ENCODE data around the gene NTSR2. TPM values are rescaled to one million over a fixed set of nuclear protein-coding genes. Genes with fewer than 3 reads are reported as not detected.

Gene NTSR2
- polyA plus RNA-seq, 1 experiment: not detected

- no peak for TF ChIP-seq CTCF (IDR thresholded peaks at IDR 0.05; ENCODE audit: insufficient read depth, low read depth, low read length)
- POLR2A ChIA-PET: no interaction called here
- Histone ChIP-seq H3K27me3 (ENCODE audit: control insufficient read depth, insufficient read depth, low read length) (no peaks in the 10 kb centered on the region), H3K36me3 (ENCODE audit: control insufficient read depth, insufficient read depth, low read length) (no peaks in the 10 kb centered on the region), H3K4me3 (ENCODE audit: low read depth, low read length) (no peak overlapping the region)
- CTCF ChIA-PET: interaction anchor here (1.5 kb wide), 1 partner anchor 18 kb away, joined by 5 read pairs; no protein-coding TSS in a partner anchor
- no peak for DNase-seq (ENCODE audit: low read depth)
These were observed 35.7 kb upstream of the NTSR2 start for GRCh38 chr2:11705711-11706110.

- no peak for TF ChIP-seq CTCF (IDR thresholded peaks at IDR 0.05; ENCODE audit: insufficient read depth, low read depth, low read length)
- no peaks in the 10 kb centered on the region for H3K36me3 ChIP-seq (ENCODE audit: control insufficient read depth, insufficient read depth, low read length)
- no peak overlapping the region for H3K4me3 ChIP-seq (ENCODE audit: low read depth, low read length)
- no peak for DNase-seq (ENCODE audit: low read depth)
- POLR2A ChIA-PET: no interaction called here
- CTCF ChIA-PET: interaction anchor here (1.0 to 2.6 kb wide), 2 partner anchors 17 to 80 kb away, joined by 3 to 6 read pairs; no protein-coding TSS in a partner anchor
- H3K27me3 ChIP-seq (ENCODE audit: control insufficient read depth, insufficient read depth, low read length): no peaks in the 10 kb centered on the region
These were observed 35.1 kb upstream of the NTSR2 start for GRCh38 chr2:11705063-11705462.

- TF ChIP-seq CTCF (IDR thresholded peaks at IDR 0.05; ENCODE audit: insufficient read depth, low read depth, low read length): no peak
- no peak for DNase-seq (ENCODE audit: low read depth)
- Histone ChIP-seq H3K27me3 (ENCODE audit: control insufficient read depth, insufficient read depth, low read length) (no peaks in the 10 kb centered on the region), H3K4me3 (ENCODE audit: low read depth, low read length) (no peak overlapping the region), H3K36me3 (ENCODE audit: control insufficient read depth, insufficient read depth, low read length) (no peaks in the 10 kb centered on the region)
- ChIA-PET CTCF (interaction anchor here (1.2 to 2.6 kb wide), 4 partner anchors 8 to 35 kb away, joined by 3 to 9 read pairs (median 4); no protein-coding TSS in a partner anchor), POLR2A (no interaction called here)
These were observed 33.7 kb upstream of the NTSR2 start for GRCh38 chr2:11703700-11704099.

GRCh38 chr2:11702946-11703345, 33.0 kb upstream of the NTSR2 start:
- no peak for TF ChIP-seq CTCF (IDR thresholded peaks at IDR 0.05; ENCODE audit: insufficient read depth, low read depth, low read length)
- H3K27me3 ChIP-seq (ENCODE audit: control insufficient read depth, insufficient read depth, low read length): no peaks in the 10 kb centered on the region
- no peak for DNase-seq (ENCODE audit: low read depth)
- CTCF ChIA-PET: interaction anchor here (1.2 to 2.6 kb wide), 3 partner anchors 10 to 36 kb away, joined by 3 to 9 read pairs (median 6); no protein-coding TSS in a partner anchor
- H3K4me3 ChIP-seq (ENCODE audit: low read depth, low read length): no peak overlapping the region
- no peaks in the 10 kb centered on the region for H3K36me3 ChIP-seq (ENCODE audit: control insufficient read depth, insufficient read depth, low read length)
- POLR2A ChIA-PET: no interaction called here

- no peak for DNase-seq (ENCODE audit: low read depth)
- H3K4me3 ChIP-seq (ENCODE audit: low read depth, low read length): no peak overlapping the region
- ChIA-PET CTCF (no interaction called here), POLR2A (no interaction called here)
- no peaks in the 10 kb centered on the region for H3K36me3 ChIP-seq (ENCODE audit: control insufficient read depth, insufficient read depth, low read length)
- no peak for TF ChIP-seq CTCF (IDR thresholded peaks at IDR 0.05; ENCODE audit: insufficient read depth, low read depth, low read length)
- no peaks in the 10 kb centered on the region for H3K27me3 ChIP-seq (ENCODE audit: control insufficient read depth, insufficient read depth, low read length)
These were observed 31.8 kb upstream of the NTSR2 start for GRCh38 chr2:11701751-11702301.

Data from BJ (cell line).